DND-41 (cell line): ENCODE measurements around the gene SALL1.
A peak's percentile ranks its signal among the peaks of the same experiment; 100 is the strongest.

Experiments used
- ATAC-seq: fragments of 200-7000 bp; cut with Tn5 transposase; 3 replicates; pipeline ENCODE4 v1.9.1; 2021; ENCODE audit warnings: low read depth; ENCODE audit not compliant: insufficient read depth
- DNase-seq: peaks from one replicate; pipeline ENCODE4 v3.0.0-alpha.2; 2020
- H2AFZ ChIP-seq: 2 replicates; pipeline ENCODE4 v1.6.0; 2012; ENCODE audit warnings: low read depth, low read length
- H3K27ac ChIP-seq: 2 replicates; pipeline ENCODE4 v1.5.1; 2012; ENCODE audit warnings: low read length, inconsistent platforms
- H3K27me3 ChIP-seq: fragments of 200-600 bp; sonication (generic); 2 replicates; pipeline ENCODE4 v1.6.0; 2012; ENCODE audit warnings: low read length, mild to moderate bottlenecking, inconsistent platforms; ENCODE audit not compliant: insufficient read depth, poor library complexity
- H3K36me3 ChIP-seq: 2 replicates; pipeline ENCODE4 v1.5.1; 2012; ENCODE audit warnings: low read length, inconsistent platforms; ENCODE audit not compliant: insufficient read depth
- H3K4me1 ChIP-seq: 2 replicates; pipeline ENCODE4 v1.5.1; 2012; ENCODE audit warnings: mild to moderate bottlenecking, low read length; ENCODE audit not compliant: insufficient read depth
- H3K4me2 ChIP-seq: 2 replicates; pipeline ENCODE4 v1.6.0; 2012; ENCODE audit warnings: mild to moderate bottlenecking, moderate library complexity, low read length, inconsistent platforms; ENCODE audit not compliant: insufficient read depth
- H3K4me3 ChIP-seq, 2 experiments: fragments of 200-600 bp in 1 of 2; shearing (Covaris generic) in 1 of 2; 2 replicates each; pipeline ENCODE4 v1.5.1; 2012 to 2016; ENCODE audit warnings: inconsistent platforms in 2 of 2, low read length in 2 of 2, mild to moderate bottlenecking in 2 of 2, low read depth in 1 of 2, moderate library complexity in 1 of 2
- H3K79me2 ChIP-seq: 2 replicates; pipeline ENCODE4 v1.6.0; 2012; ENCODE audit warnings: low read length, inconsistent platforms; ENCODE audit not compliant: insufficient read depth
- H3K9ac ChIP-seq: 2 replicates; pipeline ENCODE4 v1.6.0; 2012; ENCODE audit warnings: low read depth, mild to moderate bottlenecking, inconsistent platforms, low read length, moderate library complexity
- H3K9me3 ChIP-seq: 2 replicates; pipeline ENCODE4 v1.5.1; 2012; ENCODE audit warnings: low read length, moderate library complexity, mild to moderate bottlenecking, inconsistent platforms; ENCODE audit not compliant: insufficient read depth, severe bottlenecking
- H4K20me1 ChIP-seq: 2 replicates; pipeline ENCODE4 v1.6.0; 2012; ENCODE audit warnings: low read length; ENCODE audit not compliant: insufficient read depth
- EZH2 ChIP-seq: IDR thresholded peaks from 3 replicates; pipeline ENCODE4 v1.6.1; 2012; ENCODE audit warnings: borderline replicate concordance, low read depth, mild to moderate bottlenecking, moderate library complexity, low read length, inconsistent platforms; ENCODE audit not compliant: severe bottlenecking
- TF ChIP-seq, protein P1 (sequence below): IDR thresholded peaks from 2 replicates; pipeline ENCODE4 v1.5.1; 2012; ENCODE audit warnings: borderline replicate concordance, low read length, moderate library complexity, mild to moderate bottlenecking; ENCODE audit not compliant: poor library complexity, severe bottlenecking; ENCODE audit errors: extremely low read depth

Gene SALL1

DNA sequence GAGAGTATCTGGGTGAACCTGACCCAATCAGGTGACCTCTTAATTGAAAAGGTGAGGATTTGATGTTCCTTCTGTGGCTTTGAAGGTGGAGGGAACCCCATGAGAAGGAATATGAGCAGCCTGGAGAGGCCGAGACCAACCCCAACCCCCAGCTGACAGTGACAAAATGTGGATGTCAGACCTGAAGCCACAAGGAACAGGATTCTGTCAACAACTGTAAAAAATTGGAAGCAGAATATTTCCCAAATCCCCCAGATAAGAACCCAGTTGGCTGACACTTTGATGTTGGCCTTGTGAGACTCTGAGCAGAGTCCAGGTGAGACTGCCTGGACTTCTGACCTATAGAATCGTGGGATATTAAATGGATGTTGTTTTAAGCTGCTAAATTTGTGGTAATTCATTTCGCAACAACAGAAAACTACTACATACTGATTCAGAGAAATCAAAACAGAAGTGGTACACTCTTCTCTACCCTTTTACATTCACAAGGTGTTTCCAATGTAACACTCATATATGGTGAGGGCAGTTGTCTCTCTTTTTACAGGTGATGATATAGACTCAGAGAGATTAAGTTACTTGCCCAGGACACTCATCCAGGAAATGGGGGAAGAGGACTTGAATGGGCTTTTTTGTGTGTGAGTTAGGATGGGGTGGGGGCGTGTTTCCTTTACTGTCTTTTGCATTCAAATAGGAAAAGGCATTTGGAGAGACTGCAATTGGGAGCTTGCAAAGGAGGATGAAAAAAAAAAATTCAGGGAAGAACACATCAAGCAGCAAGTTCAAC is 29.8 kb upstream of the SALL1 start:
- Histone ChIP-seq H4K20me1 (no peaks in the 10 kb centered on the region), H2AFZ (no peak overlapping the region), H3K9ac (no peak overlapping the region), H3K27me3 (no peaks in the 10 kb centered on the region), H3K4me3 (no peak overlapping the region), H3K79me2 (no peaks in the 10 kb centered on the region), H3K9me3 (no peaks in the 10 kb centered on the region), H3K4me2 (no peak overlapping the region), H3K4me1 (peaks cover 40% of the 10 kb centered on the region), H3K27ac (peak overlapping the region; percentile 38; the same call in 1 of the 2 replicates), H3K36me3 (no peaks in the 10 kb centered on the region)
- DNase-seq (no peak), ATAC-seq (no peak)
- TF ChIP-seq, protein P1, sequence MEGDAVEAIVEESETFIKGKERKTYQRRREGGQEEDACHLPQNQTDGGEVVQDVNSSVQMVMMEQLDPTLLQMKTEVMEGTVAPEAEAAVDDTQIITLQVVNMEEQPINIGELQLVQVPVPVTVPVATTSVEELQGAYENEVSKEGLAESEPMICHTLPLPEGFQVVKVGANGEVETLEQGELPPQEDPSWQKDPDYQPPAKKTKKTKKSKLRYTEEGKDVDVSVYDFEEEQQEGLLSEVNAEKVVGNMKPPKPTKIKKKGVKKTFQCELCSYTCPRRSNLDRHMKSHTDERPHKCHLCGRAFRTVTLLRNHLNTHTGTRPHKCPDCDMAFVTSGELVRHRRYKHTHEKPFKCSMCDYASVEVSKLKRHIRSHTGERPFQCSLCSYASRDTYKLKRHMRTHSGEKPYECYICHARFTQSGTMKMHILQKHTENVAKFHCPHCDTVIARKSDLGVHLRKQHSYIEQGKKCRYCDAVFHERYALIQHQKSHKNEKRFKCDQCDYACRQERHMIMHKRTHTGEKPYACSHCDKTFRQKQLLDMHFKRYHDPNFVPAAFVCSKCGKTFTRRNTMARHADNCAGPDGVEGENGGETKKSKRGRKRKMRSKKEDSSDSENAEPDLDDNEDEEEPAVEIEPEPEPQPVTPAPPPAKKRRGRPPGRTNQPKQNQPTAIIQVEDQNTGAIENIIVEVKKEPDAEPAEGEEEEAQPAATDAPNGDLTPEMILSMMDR: no peak
- TF ChIP-seq EZH2: no peak

DNA sequence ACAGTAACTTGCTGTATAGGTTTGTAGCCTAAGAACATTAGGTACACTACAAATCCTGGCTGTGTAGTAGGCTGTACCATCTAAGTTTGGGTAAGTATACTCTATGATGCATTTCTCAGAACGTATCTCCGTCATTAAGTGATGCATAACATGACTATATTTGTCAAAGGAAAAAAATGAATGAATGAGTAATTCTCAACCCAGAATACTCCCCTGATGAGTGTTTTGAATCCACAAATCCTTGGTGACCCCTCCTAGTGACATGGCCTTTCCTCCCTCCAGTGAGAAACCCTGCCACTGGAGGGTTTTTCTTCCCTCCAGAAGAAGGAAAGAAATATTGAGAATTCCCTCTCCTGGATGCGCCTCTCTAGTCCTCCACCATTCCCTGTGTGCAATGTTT is 24.0 kb upstream of the SALL1 start:
- Histone ChIP-seq H3K27me3 (no peaks in the 10 kb centered on the region), H3K9ac (no peak overlapping the region), H2AFZ (no peak overlapping the region), H3K36me3 (no peaks in the 10 kb centered on the region), H3K9me3 (no peaks in the 10 kb centered on the region), H3K4me1 (no peaks in the 10 kb centered on the region), H3K27ac (no peak overlapping the region), H3K4me2 (no peak overlapping the region), H3K4me3 (no peak overlapping the region), H4K20me1 (no peaks in the 10 kb centered on the region), H3K79me2 (no peaks in the 10 kb centered on the region)
- DNase-seq (no peak), ATAC-seq (no peak)
- TF ChIP-seq, protein P1: no peak
- TF ChIP-seq EZH2: no peak

DNA sequence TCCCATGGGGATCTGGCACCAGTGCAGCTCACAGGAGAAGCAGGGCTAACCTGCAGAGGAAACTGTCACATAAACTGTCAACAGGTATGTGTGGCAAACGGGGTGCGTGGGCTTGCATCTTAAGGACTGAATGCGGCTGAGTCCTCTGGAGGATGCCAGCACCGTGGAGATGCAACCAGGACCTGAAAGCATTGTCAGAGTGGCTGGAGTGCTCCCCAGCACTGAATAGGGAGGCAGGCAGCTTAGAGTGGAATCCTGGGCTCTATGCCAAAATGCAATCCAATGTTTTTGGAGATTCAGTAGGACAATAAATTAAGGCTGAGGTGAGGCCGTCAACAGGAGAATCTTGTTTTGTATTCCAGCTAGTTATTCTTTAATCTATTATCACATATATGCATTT is 21.3 kb upstream of the SALL1 start:
- no peaks in the 10 kb centered on the region for H3K79me2 ChIP-seq
- H3K4me1 ChIP-seq: no peaks in the 10 kb centered on the region
- no peaks in the 10 kb centered on the region for H3K36me3 ChIP-seq
- no peak for DNase-seq
- ATAC-seq: no peak
- TF ChIP-seq, protein P1: no peak
- TF ChIP-seq EZH2: no peak
- no peak overlapping the region for H3K27ac ChIP-seq
- no peaks in the 10 kb centered on the region for H3K9me3 ChIP-seq
- no peak overlapping the region for H3K4me2 ChIP-seq
- H3K27me3 ChIP-seq: no peaks in the 10 kb centered on the region
- H2AFZ ChIP-seq: no peak overlapping the region
- H3K4me3 ChIP-seq: no peak overlapping the region
- no peak overlapping the region for H3K9ac ChIP-seq
- no peaks in the 10 kb centered on the region for H4K20me1 ChIP-seq

DNA sequence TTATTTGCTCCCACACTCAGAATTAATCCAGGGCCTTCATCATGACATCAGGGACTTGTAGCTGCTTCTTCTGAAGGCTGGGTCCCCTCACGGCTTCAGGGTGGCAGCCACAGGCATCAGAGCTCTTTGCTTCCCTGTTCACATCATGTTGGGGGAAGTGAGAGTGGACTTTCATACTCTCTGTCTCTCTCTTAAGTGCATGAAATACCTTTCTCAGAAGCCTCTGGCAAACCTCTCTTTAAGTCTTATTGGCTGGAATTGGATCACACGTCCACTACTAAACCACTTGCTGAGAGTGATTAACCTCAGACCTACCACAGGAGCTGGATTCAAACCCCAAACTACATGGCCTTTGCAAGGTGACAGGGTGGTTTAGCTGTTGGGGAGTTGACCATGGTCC is 17.7 kb upstream of the SALL1 start:
- no peaks in the 10 kb centered on the region for H3K9me3 ChIP-seq
- TF ChIP-seq EZH2: no peak
- TF ChIP-seq, protein P1: no peak
- H3K4me1 ChIP-seq: no peaks in the 10 kb centered on the region
- ATAC-seq (no peak), DNase-seq (no peak)
- no peak overlapping the region for H3K4me2 ChIP-seq
- no peak overlapping the region for H3K27ac ChIP-seq
- H3K36me3 ChIP-seq: no peaks in the 10 kb centered on the region
- H3K4me3 ChIP-seq: no peak overlapping the region
- H3K79me2 ChIP-seq: no peaks in the 10 kb centered on the region
- no peaks in the 10 kb centered on the region for H4K20me1 ChIP-seq
- no peak overlapping the region for H3K9ac ChIP-seq
- no peaks in the 10 kb centered on the region for H3K27me3 ChIP-seq
- H2AFZ ChIP-seq: no peak overlapping the region
